Esophagus (tissue), 2 donors: Measurements from ENCODE around the gene ATG5. TPM values are rescaled to one million over a fixed set of nuclear protein-coding genes. Genes with fewer than 3 reads are reported as not detected.

Experiments
- H3K27ac ChIP-seq, 2 donors: one replicate each; pipeline ENCODE4 v1.5.1; 2013; ENCODE audit warnings: low read depth in 2 of 2, mild to moderate bottlenecking in 2 of 2, inconsistent platforms in 1 of 2, low read length in 1 of 2, moderate library complexity in 1 of 2
- H3K27me3 ChIP-seq, 2 donors: one replicate each; pipeline ENCODE4 v1.6.1; 2013; ENCODE audit warnings: low read length in 2 of 2, control low read depth in 1 of 2, mild to moderate bottlenecking in 1 of 2; ENCODE audit not compliant: insufficient read depth in 2 of 2, control insufficient read depth in 1 of 2
- H3K36me3 ChIP-seq, 2 donors: one replicate each; pipeline ENCODE4 v1.6.1; 2013; ENCODE audit warnings: low read length in 1 of 2; ENCODE audit not compliant: control insufficient read depth in 2 of 2, insufficient read depth in 2 of 2
- H3K4me1 ChIP-seq, 2 donors: one replicate each; pipeline ENCODE4 v1.6.1; 2013; ENCODE audit warnings: low read length in 1 of 2; ENCODE audit not compliant: control insufficient read depth in 2 of 2, insufficient read depth in 2 of 2
- H3K4me3 ChIP-seq, 2 donors: one replicate each; pipeline ENCODE4 v1.5.1; 2013; ENCODE audit warnings: low read length in 2 of 2, mild to moderate bottlenecking in 2 of 2, low read depth in 1 of 2, moderate library complexity in 1 of 2
- H3K9me3 ChIP-seq, 2 donors: one replicate each; pipeline ENCODE4 v1.6.1; 2013; ENCODE audit warnings: mild to moderate bottlenecking in 2 of 2, low read depth in 1 of 2, low read length in 1 of 2, moderate library complexity in 1 of 2; ENCODE audit not compliant: control insufficient read depth in 2 of 2, insufficient read depth in 1 of 2
- WGBS, 2 donors: extraction: QIAGEN DNeasy Blood & Tissue Kit; methylation state at CpG; one replicate each; pipeline ENCODE4 v1.1.7; 2013; 5-methylcytosine and 5-hydroxymethylcytosine counted together
- polyA plus RNA-seq, 2 donors: library from polyadenylated mRNA; stranded (reverse); fragments of 200-250 nt; gene quantifications; one replicate each; pipeline ENCODE4 v1.2.3, GENCODE V29; 2013
- donor health status: healthy with polysubstance abuse.
- donor health status: Bipolar disorder and iron deficiency.

Gene ATG5
- polyA plus RNA-seq, 2 donors = 9.1 to 12.5 TPM

DNA sequence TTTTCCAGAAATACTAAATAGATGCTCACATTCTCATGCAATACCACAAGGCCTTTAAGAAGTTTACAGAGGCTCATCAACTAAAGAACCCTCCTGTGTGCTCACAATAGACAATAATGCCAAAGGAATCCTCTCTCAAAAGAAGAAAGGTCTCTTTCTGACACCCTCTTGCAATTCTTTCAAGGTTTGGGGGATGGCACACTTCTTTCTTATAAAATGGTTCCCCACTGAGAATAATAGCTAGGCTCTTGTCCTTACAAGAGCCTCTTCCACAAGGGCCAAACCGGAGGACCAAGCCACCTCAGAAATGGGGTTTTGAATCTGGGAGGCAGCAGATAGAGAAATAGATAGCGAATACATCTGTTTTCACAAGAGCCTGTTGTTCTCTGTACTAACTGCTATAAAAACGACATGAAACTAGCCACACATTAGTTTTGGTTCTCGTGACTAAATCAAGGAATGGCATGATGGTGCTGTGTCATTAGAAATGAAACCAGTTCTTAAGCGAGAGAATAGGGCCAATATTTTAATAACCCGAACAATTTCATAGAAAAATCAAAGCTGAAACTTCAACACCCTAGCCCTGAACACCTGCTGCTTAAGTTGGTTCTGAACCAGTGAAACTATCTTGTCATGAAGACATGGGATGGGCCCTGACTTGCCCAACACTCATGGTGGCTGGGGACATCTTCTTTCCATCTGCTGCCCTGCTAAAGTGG, 158.3 kb downstream of the ATG5 start:
- Histone ChIP-seq H3K27ac (no peak overlapping the region), H3K36me3 (no peaks in the 10 kb centered on the region), H3K27me3 (no peaks in the 10 kb centered on the region), H3K9me3 (no peaks in the 10 kb centered on the region), H3K4me1 (peaks cover 0 to 2% of the 10 kb centered on the region in 2 donors), H3K4me3 (no peak overlapping the region)
- 78 to 87% methylated on average over 6 of the region's 6 CpGs for WGBS, 2 donors

DNA sequence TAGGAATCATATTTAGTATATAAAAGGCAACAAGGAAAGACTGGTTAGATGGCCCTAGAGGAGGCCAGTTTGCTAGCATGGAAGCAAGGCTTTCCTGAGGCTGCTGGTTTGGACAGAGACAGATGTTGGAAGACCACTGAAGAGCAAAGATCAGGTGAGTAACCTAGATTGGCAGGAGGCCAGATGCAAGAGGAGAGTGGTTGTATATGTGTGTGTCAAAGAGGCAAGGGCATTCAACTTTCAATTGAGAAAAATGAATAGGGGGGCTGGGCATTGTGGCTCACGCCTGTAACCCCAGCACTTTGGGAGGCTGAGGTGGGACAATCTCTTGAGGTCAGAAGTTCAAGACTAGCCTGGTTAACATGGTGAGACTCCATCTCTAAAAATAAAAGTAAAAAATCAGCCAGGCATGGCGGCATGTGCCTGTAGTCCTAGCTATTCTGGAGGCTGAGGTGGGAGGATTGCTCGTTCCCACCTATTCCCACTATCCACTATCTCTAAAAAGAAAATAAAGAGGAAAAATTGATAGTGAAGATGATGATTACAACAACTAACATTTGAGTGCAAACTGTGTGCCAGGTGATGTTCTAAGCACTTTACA, 159.6 kb downstream of the ATG5 start:
- 94% methylated on average over 3 of the region's 3 CpGs for WGBS, 2 donors
- peaks cover 0 to 2% of the 10 kb centered on the region in 2 donors for H3K4me1 ChIP-seq
- H3K27me3 ChIP-seq = no peaks in the 10 kb centered on the region
- H3K4me3 ChIP-seq = no peak overlapping the region
- no peaks in the 10 kb centered on the region for H3K36me3 ChIP-seq
- H3K9me3 ChIP-seq = no peaks in the 10 kb centered on the region
- H3K27ac ChIP-seq = no peak overlapping the region

DNA sequence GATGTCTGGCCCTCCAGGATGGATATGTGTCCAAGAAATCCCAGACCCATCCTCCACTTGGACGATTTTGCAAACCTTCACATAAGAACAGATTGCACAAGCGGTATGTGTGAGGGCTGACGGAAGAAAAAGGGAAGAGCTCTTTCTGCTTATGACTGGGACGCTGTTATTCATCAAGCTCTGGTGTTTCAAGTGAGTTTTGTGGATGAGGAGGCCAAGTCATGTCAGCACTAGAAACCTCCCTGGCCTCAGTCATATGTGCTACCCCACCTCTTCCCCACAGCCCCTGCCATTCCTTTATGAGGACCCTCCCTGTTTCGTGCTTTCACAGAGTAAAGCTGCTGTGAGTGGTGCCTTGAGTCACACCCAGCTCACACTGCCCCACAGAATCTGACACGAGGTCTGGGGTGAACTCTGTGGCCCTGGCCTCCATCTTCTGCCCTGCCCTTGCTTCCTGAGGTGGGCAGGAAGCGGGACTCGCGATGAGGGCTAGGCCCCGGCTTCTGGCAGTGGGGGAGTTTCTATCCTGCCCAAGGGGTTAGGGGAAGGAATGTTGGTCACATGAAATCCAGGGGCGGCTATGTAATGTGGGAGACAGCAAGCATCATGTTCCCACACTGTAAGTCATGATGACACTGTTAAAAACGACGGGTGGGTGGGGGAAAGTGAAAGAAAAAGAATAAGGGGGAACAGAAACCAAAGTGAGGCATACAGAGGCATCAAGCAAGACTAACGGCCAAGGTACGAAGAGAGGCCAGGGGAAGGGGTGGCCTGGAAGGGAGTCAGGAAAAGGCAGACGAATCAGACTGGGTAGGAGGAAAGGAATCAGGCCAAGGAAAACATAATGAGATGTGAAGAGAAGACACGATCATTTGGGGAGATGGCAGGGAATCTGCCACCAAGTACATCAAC, 161.3 kb downstream of the ATG5 start:
- H3K27me3 ChIP-seq = no peaks in the 10 kb centered on the region
- WGBS, 2 donors = 67 to 71% methylated on average over 17 of the region's 17 CpGs
- H3K4me3 ChIP-seq = no peak overlapping the region

DNA sequence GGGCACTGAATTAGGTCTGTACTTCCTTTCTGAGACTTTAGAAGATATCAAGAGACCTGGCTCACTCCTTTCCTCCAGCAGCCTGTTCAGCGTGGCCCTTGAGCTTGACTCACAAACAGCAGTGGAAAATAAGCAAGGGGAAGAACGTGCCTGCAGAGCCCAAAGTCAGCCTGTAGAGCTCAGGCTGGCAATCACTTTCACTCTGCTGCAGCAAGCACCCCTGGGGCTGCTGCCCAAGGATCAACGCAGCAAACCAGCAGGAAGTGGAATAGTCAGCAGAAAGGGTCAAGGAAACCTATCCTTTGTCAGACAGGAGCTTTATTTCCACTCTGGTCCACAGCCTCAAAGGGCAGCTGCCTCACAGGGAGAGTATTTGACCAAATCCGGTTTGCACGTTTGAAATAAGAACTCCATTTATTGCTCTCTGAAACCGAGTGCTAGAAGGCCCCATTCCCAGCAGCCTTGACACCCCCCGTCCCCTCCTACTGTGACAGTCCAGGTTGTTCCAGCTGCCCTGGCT, 162.1 kb downstream of the ATG5 start:
- Histone ChIP-seq H3K36me3 (no peaks in the 10 kb centered on the region), H3K4me3 (no peak overlapping the region), H3K4me1 (peaks cover 0 to 2% of the 10 kb centered on the region in 2 donors), H3K27me3 (no peaks in the 10 kb centered on the region), H3K9me3 (no peaks in the 10 kb centered on the region), H3K27ac (peak overlapping the region; percentile 30 to 50)
- WGBS, 2 donors = 45 to 52% methylated on average over 7 of the region's 7 CpGs

More for the DNA sequence above, 161.3 kb downstream of the ATG5 start:
- Histone ChIP-seq H3K9me3 (no peaks in the 10 kb centered on the region), H3K27ac (peak overlapping the region; percentile 57 to 62), H3K36me3 (no peaks in the 10 kb centered on the region), H3K4me1 (peaks cover 0 to 2% of the 10 kb centered on the region in 2 donors)

DNA sequence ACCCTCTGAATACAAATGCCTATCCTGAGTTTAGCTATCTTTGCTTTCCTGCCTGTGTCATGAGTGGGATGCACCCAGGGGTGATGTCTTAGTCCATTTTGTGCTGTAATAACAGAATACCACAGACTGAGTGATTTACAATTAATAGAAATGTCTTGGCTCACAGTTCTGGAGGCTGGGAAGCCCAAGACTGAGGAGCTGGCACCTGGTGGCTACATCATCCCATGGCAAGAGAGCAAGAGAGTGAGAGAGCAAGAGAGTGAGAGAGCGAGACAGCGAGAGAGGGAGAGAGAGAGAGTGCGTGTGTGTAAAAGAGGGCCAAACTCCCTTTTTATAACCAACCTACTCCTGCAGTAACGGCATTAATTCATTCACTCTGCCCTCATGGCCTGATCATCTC, 162.6 kb downstream of the ATG5 start:
- Histone ChIP-seq H3K36me3 (no peaks in the 10 kb centered on the region), H3K4me3 (no peak overlapping the region), H3K27me3 (no peaks in the 10 kb centered on the region), H3K9me3 (no peaks in the 10 kb centered on the region), H3K27ac (peak overlapping the region in 1 of 2 donors; percentile 30), H3K4me1 (peaks cover 0 to 2% of the 10 kb centered on the region in 2 donors)
- 81 to 96% methylated on average over 4 of the region's 4 CpGs for WGBS, 2 donors

DNA sequence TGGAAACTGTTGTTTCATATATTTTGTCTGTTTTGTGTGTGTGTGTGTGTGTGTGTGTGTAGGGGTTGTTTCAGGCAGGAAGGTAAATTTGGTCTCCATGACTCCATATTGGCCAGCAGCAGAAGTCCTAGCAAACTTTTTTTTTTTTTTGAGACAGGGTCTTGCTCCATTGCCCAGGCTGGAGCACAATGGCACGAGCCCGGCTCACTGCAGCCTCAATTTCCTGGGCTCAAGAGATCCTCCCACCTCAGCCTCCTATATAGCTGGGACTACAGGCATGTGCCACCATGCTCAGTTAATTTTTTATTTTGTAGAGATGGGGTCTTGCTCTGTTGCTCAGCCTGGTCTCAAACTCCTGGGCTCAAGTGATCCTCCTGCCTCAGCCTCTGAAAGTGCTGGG, 163.7 kb downstream of the ATG5 start:
- Histone ChIP-seq H3K9me3 (no peaks in the 10 kb centered on the region), H3K27ac (no peak overlapping the region), H3K27me3 (no peaks in the 10 kb centered on the region), H3K36me3 (no peaks in the 10 kb centered on the region), H3K4me3 (no peak overlapping the region), H3K4me1 (peaks cover 0 to 2% of the 10 kb centered on the region in 2 donors)
- WGBS, 2 donors = 99 to 100% methylated on average over 2 of the region's 2 CpGs

DNA sequence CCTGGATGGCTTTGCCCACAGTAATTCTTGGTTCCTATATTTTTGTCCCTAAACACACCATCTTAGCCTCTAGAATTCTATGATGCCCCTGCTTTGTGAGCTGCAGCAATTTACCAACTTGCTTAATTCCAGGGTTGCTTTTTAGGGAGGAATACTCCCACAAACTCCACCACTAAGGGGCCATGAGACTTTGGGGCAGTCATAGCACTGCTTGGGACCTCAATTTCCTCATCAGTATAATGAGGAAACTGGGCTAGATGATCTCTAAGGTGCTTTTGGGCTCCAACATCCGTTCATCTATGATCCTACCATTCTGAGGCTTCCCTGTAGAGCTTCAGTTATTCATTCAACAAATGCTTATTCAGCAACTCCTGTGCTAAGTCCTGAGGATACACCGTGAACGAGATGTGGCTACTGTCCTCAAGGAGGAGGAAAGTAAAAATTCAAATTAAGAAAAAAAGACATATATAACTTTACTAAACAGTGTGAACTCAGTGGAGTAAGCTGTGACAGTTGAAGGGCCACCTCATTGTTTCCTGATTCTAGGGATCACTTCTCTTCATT, 164.2 kb downstream of the ATG5 start:
- H3K9me3 ChIP-seq = no peaks in the 10 kb centered on the region
- H3K27ac ChIP-seq = no peak overlapping the region
- peaks cover 0 to 2% of the 10 kb centered on the region in 2 donors for H3K4me1 ChIP-seq
- H3K36me3 ChIP-seq = no peaks in the 10 kb centered on the region
- no peak overlapping the region for H3K4me3 ChIP-seq
- no peaks in the 10 kb centered on the region for H3K27me3 ChIP-seq
- 93 to 95% methylated on average over 3 of the region's 3 CpGs for WGBS, 2 donors

DNA sequence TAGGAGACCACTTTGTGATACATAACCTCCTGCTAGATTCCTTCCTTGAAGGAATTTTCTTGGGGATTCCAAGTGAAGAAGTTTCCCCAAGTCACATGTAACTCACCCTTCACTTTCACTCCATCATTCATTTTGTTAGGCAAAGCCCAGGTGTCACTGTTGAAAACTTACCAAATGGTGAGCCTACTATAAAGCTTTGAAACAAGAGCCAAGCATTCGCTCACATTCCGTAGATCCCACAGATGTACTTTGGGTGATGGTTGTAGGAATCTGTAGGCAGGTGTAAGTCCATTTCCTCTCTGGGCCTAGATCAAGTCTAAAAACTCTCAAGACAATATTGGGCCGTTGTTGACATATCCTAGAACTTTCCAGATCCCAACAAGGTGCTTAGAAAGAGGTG, 165.4 kb downstream of the ATG5 start:
- no peak overlapping the region for H3K27ac ChIP-seq
- H3K4me1 ChIP-seq = peaks cover 0 to 2% of the 10 kb centered on the region in 2 donors
- H3K27me3 ChIP-seq = no peaks in the 10 kb centered on the region
- H3K9me3 ChIP-seq = no peaks in the 10 kb centered on the region
- WGBS, 2 donors = 86 to 94% methylated on average over 3 of the region's 3 CpGs
- no peak overlapping the region for H3K4me3 ChIP-seq
- H3K36me3 ChIP-seq = no peaks in the 10 kb centered on the region

DNA sequence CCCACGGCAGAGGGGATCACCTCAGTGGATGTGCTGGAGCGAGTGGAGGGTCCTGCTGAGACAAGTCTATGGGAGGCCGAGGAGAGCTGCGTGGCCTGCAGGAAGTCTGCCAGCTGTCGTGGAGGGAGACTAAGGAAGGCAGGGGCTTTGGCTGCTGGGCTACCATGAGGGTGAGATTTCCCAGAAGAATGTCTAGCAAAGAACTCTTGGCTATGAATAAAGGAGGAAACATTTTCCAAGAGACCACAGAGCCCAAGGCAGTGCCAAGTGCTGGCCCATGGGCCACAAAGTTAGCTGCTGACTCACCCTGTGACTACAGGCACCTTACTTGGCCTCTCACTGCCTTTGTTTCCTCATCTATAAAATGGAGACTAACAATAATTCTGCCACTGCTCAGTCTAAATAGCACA, 166.0 kb downstream of the ATG5 start:
- H3K27ac ChIP-seq = no peak overlapping the region
- no peaks in the 10 kb centered on the region for H3K36me3 ChIP-seq
- WGBS, 2 donors = 85 to 94% methylated on average over 5 of the region's 5 CpGs
- H3K4me3 ChIP-seq = no peak overlapping the region
- H3K27me3 ChIP-seq = no peaks in the 10 kb centered on the region
- peaks cover 0 to 2% of the 10 kb centered on the region in 2 donors for H3K4me1 ChIP-seq
- no peaks in the 10 kb centered on the region for H3K9me3 ChIP-seq
